ENCODE results near the gene MMP12. TPM values are rescaled to one million over a fixed set of nuclear protein-coding genes. Genes with fewer than 3 reads are reported as not detected.
"Not testable (repeated sequence)": the region's sequence is repeated elsewhere in the genome, so short reads cannot be mapped to it uniquely, and the experiment has no call there.

Gene MMP12
- total and polyA plus RNA-seq, 2 experiments from 2014 or later = not detected

- TF ChIP-seq ZNF462 (CRISPR knock-in tag; IDR thresholded peaks at IDR 0.05) (no peak), CREB1 (CRISPR knock-in tag; IDR thresholded peaks at IDR 0.05; ENCODE audit: low read depth) (no peak), REST (IDR thresholded peaks at IDR 0.05; ENCODE audit: unreplicated experiment) (no peak)
Observed at GRCh38 chr11:102911758-102912481, 37.1 kb upstream of the MMP12 start (continued).

- DNase-seq (ENCODE audit: low spot score); ATAC-seq; H3K27me3 Mint-ChIP-seq (ENCODE audit: insufficient read depth, low read depth, poor library complexity): not testable (repeated sequence)
Observed at GRCh38 chr11:102905848-102906247, 31.1 kb upstream of the MMP12 start.

GRCh38 chr11:102903895-102904294 is 29.1 kb upstream of the MMP12 start:
- not testable (repeated sequence) for H3K27me3 ChIP-seq (ENCODE audit: insufficient read depth); H3K9me2 ChIP-seq (ENCODE audit: insufficient read depth); H3K4me3 Mint-ChIP-seq; H3K4me1 ChIP-seq (ENCODE audit: insufficient read depth); H3K27me3 Mint-ChIP-seq (ENCODE audit: insufficient read depth, low read depth, poor library complexity); H4K20me1 ChIP-seq (replicated peaks; ENCODE audit: insufficient read depth); H3K36me3 Mint-ChIP-seq (ENCODE audit: low read depth); DNase-seq (ENCODE audit: low spot score); H3F3A ChIP-seq (replicated peaks; ENCODE audit: low read depth); H3K4me3 ChIP-seq; ATAC-seq; H3K27ac Mint-ChIP-seq; H3K27ac ChIP-seq (ENCODE audit: low read depth); H3K4me1 Mint-ChIP-seq; H3K36me3 ChIP-seq (ENCODE audit: insufficient read depth); H3K79me2 ChIP-seq (replicated peaks; ENCODE audit: insufficient read depth)
- H3K9me3 Mint-ChIP-seq = peaks cover 11% of the 10 kb centered on the region
- peak overlapping the region; percentile 64; the same call in 1 of the 2 replicates for H3K4me2 ChIP-seq
- peak overlapping the region; percentile 97 for H2AFZ ChIP-seq

More at GRCh38 chr11:102905848-102906247, 31.1 kb upstream of the MMP12 start:
- not testable (repeated sequence) for H3K36me3 ChIP-seq (ENCODE audit: insufficient read depth); H3K4me2 ChIP-seq; H3K79me2 ChIP-seq (replicated peaks; ENCODE audit: insufficient read depth); H3K4me3 Mint-ChIP-seq; H3K27ac ChIP-seq (ENCODE audit: low read depth); H3K4me1 Mint-ChIP-seq; H3F3A ChIP-seq (replicated peaks; ENCODE audit: low read depth); H4K20me1 ChIP-seq (replicated peaks; ENCODE audit: insufficient read depth); H3K4me3 ChIP-seq; H3K27me3 ChIP-seq (ENCODE audit: insufficient read depth); H3K9me2 ChIP-seq (ENCODE audit: insufficient read depth); H3K4me1 ChIP-seq (ENCODE audit: insufficient read depth); H3K27ac Mint-ChIP-seq; H2AFZ ChIP-seq
- H3K36me3 Mint-ChIP-seq (ENCODE audit: low read depth) = peaks cover 16% of the 10 kb centered on the region
- peaks cover 18% of the 10 kb centered on the region for H3K9me3 Mint-ChIP-seq
